WTC11 (cell line): ENCODE data around the gene MEP1A. TPM values are rescaled to one million over a fixed set of nuclear protein-coding genes. Genes with fewer than 3 reads are reported as not detected.

Source experiments
- ATAC-seq: fragments of 200-7000 bp; cut with Tn5 transposase; 2 replicates; pipeline ENCODE4 v1.10.0; 2021; ENCODE audit warnings: mild to moderate bottlenecking, moderate library complexity
- CTCF ChIA-PET: fragments of 300-600 bp; sonication (Branson Sonifier 250); formaldehyde crosslinking; loops from one replicate; lab custom pipeline; 2021; ENCODE audit warnings: antibody characterized with exemption; lab: Charles Lee
- POLR2A ChIA-PET: fragments of 350-600 bp; sonication (Branson Sonifier 250); formaldehyde crosslinking; loops from one replicate; lab custom pipeline; 2021; ENCODE audit warnings: antibody characterized with exemption; lab: Charles Lee
- DNase-seq: peaks from one replicate; pipeline ENCODE4 v3.0.0; 2021; ENCODE audit warnings: low spot score
- H3K27ac Mint-ChIP-seq: 2 replicates; pipeline ENCODE4 v1.8.0; 2021; ENCODE audit warnings: mixed read lengths
- H3K27me3 Mint-ChIP-seq: 2 replicates; pipeline ENCODE4 v1.8.0; 2021; ENCODE audit warnings: low read depth, mild to moderate bottlenecking, moderate library complexity, mixed read lengths
- H3K36me3 Mint-ChIP-seq: 2 replicates; pipeline ENCODE4 v1.8.0; 2021; ENCODE audit warnings: mixed read lengths
- H3K4me1 Mint-ChIP-seq: 2 replicates; pipeline ENCODE4 v1.8.0; 2022; ENCODE audit warnings: mixed read lengths
- H3K4me3 Mint-ChIP-seq: 2 replicates; pipeline ENCODE4 v1.8.0; 2021; ENCODE audit warnings: mild to moderate bottlenecking, moderate library complexity, mixed read lengths
- H3K9me3 Mint-ChIP-seq: 2 replicates; pipeline ENCODE4 v1.8.0; 2021; ENCODE audit warnings: mixed read lengths
- ATF1 ChIP-seq: sonication (generic); formaldehyde crosslinking; IDR thresholded peaks from 2 replicates; pipeline ENCODE4 v1.8.1; 2023; ENCODE audit warnings: mild to moderate bottlenecking, moderate library complexity, missing genetic modification reagents
- CDX4 ChIP-seq: fragments of 250-450 bp; sonication (Bioruptor Pico); IDR thresholded peaks from 2 replicates; pipeline ENCODE4 v1.9.0; 2021; ENCODE audit warnings: moderate library complexity, mild to moderate bottlenecking, inconsistent platforms, borderline replicate concordance
- CTCF ChIP-seq: fragments of 200-600 bp; IDR thresholded peaks from 2 replicates; pipeline ENCODE4 v1.8.0; 2022; ENCODE audit warnings: antibody characterized with exemption
- E2F4 ChIP-seq: sonication (generic); formaldehyde crosslinking; IDR thresholded peaks from 2 replicates; pipeline ENCODE4 v1.8.1; 2022; ENCODE audit warnings: low read depth, mild to moderate bottlenecking, moderate library complexity, missing genetic modification reagents, borderline replicate concordance
- FOXP1 ChIP-seq: sonication (generic); formaldehyde crosslinking; IDR thresholded peaks from 2 replicates; pipeline ENCODE4 v1.8.0; 2022; ENCODE audit warnings: missing genetic modification reagents, mild to moderate bottlenecking, moderate library complexity, borderline replicate concordance
- GTF2I ChIP-seq: fragments of 250-450 bp; sonication (Bioruptor Pico); conservative IDR thresholded peaks from 2 replicates; pipeline ENCODE4 v1.4.0; 2021; ENCODE audit warnings: mild to moderate bottlenecking
- HMGA2 ChIP-seq: fragments of 250-450 bp; sonication (Bioruptor Pico); IDR thresholded peaks from 2 replicates; pipeline ENCODE4 v1.4.0; 2021; ENCODE audit warnings: mild to moderate bottlenecking, moderate library complexity
- IRF2 ChIP-seq: sonication (generic); formaldehyde crosslinking; IDR thresholded peaks from 2 replicates; pipeline ENCODE4 v1.8.0; 2022; ENCODE audit warnings: low read depth, missing genetic modification reagents, borderline replicate concordance
- MYBL2 ChIP-seq: sonication (generic); formaldehyde crosslinking; IDR thresholded peaks from 2 replicates; pipeline ENCODE4 v1.8.1; 2023; ENCODE audit warnings: mild to moderate bottlenecking, moderate library complexity, missing genetic modification reagents
- NFYB ChIP-seq: sonication (generic); formaldehyde crosslinking; conservative IDR thresholded peaks from 2 replicates; pipeline ENCODE4 v1.8.0; 2022; ENCODE audit warnings: low read depth, missing genetic modification reagents
- OVOL2 ChIP-seq: fragments of 250-450 bp; sonication (Bioruptor Pico); IDR thresholded peaks from 2 replicates; pipeline ENCODE4 v1.9.0; 2021; ENCODE audit warnings: mild to moderate bottlenecking, borderline replicate concordance
- ZMAT4 ChIP-seq: fragments of 250-450 bp; sonication (Bioruptor Pico); IDR thresholded peaks from 2 replicates; pipeline ENCODE4 v1.9.0; 2021; ENCODE audit warnings: mild to moderate bottlenecking
- ZNF121 ChIP-seq: sonication (generic); formaldehyde crosslinking; IDR thresholded peaks from 2 replicates; pipeline ENCODE4 v1.8.0; 2023; ENCODE audit warnings: missing genetic modification reagents
- ZNF219 ChIP-seq: sonication (generic); formaldehyde crosslinking; IDR thresholded peaks from 2 replicates; pipeline ENCODE4 v1.8.0; 2023; ENCODE audit warnings: missing genetic modification reagents, mild to moderate bottlenecking, borderline replicate concordance
- ZNF232 ChIP-seq: sonication (generic); formaldehyde crosslinking; IDR thresholded peaks from 2 replicates; pipeline ENCODE4 v1.8.0; 2022; ENCODE audit warnings: mild to moderate bottlenecking, missing genetic modification reagents
- ZNF512 ChIP-seq: sonication (generic); formaldehyde crosslinking; IDR thresholded peaks from 2 replicates; pipeline ENCODE4 v1.8.1; 2022; ENCODE audit warnings: missing genetic modification reagents, borderline replicate concordance
- total RNA-seq: library from RNA; stranded (reverse); gene quantifications from 3 replicates; pipeline ENCODE4 v1.2.3, GENCODE V29; 2021

MEP1A gene
- total RNA-seq, 1 experiment from 2014 or later: 0.09 TPM

- H3K9me3 Mint-ChIP-seq: peaks cover 4% of the 10 kb centered on the region; the same call in 1 of the 2 replicates
- H3K36me3 Mint-ChIP-seq: no peaks in the 10 kb centered on the region; the same call in 1 of the 2 replicates
- peaks cover 4% of the 10 kb centered on the region for H3K4me1 Mint-ChIP-seq
- ChIA-PET POLR2A (no interaction called here), CTCF (no interaction called here)
- TF ChIP-seq ZNF232 (CRISPR knock-in tag) (no peak), ZNF512 (CRISPR knock-in tag) (no peak), NFYB (no peak), MYBL2 (CRISPR knock-in tag) (no peak), ZNF121 (CRISPR knock-in tag) (no peak), OVOL2 (no peak), E2F4 (no peak), ATF1 (CRISPR knock-in tag) (no peak), GTF2I (CRISPR knock-in tag) (no peak), IRF2 (CRISPR knock-in tag) (no peak), ZNF219 (no peak)
- no peak overlapping the region for H3K4me3 Mint-ChIP-seq
- H3K27ac Mint-ChIP-seq: no peak overlapping the region
- DNase-seq: no peak
- no peaks in the 10 kb centered on the region for H3K27me3 Mint-ChIP-seq
- no peak for ATAC-seq
Measured at GRCh38 chr6:46777476-46778346, 15.5 kb upstream of the MEP1A start.

GRCh38 chr6:46781478-46782378, 11.5 kb upstream of the MEP1A start:
- Mint-ChIP-seq H3K4me3 (no peak overlapping the region), H3K27me3 (no peaks in the 10 kb centered on the region)
- POLR2A ChIA-PET: no interaction called here
- TF ChIP-seq ZMAT4 (CRISPR knock-in tag) (no peak), ZNF121 (CRISPR knock-in tag) (no peak), HMGA2 (peak; percentile 100), CTCF (peak; percentile 46; the same call in 1 of the 2 replicates), CDX4 (CRISPR knock-in tag) (no peak), FOXP1 (no peak)
- TF ChIP-seq, all 79 proteins: peak for 2
- no peaks in the 10 kb centered on the region for H3K9me3 Mint-ChIP-seq
- DNase-seq (peak; percentile 29), ATAC-seq (peak; percentile 52)
- no peak overlapping the region for H3K27ac Mint-ChIP-seq
- no peaks in the 10 kb centered on the region for H3K36me3 Mint-ChIP-seq
- CTCF ChIA-PET: no interaction called here
- H3K4me1 Mint-ChIP-seq: no peaks in the 10 kb centered on the region
